DND-41 (cell line): Measurements from ENCODE around the gene ATP23.

ENCODE experiments used
- ATAC-seq: fragments of 200-7000 bp; cut with Tn5 transposase; 3 replicates; pipeline ENCODE4 v1.9.1; 2021; ENCODE audit warnings: low read depth; ENCODE audit not compliant: insufficient read depth
- DNase-seq: peaks from one replicate; pipeline ENCODE4 v3.0.0-alpha.2; 2020
- H2AFZ ChIP-seq: 2 replicates; pipeline ENCODE4 v1.6.0; 2012; ENCODE audit warnings: low read depth, low read length
- H3K27ac ChIP-seq: 2 replicates; pipeline ENCODE4 v1.5.1; 2012; ENCODE audit warnings: low read length, inconsistent platforms
- H3K27me3 ChIP-seq: fragments of 200-600 bp; sonication (generic); 2 replicates; pipeline ENCODE4 v1.6.0; 2012; ENCODE audit warnings: low read length, mild to moderate bottlenecking, inconsistent platforms; ENCODE audit not compliant: insufficient read depth, poor library complexity
- H3K36me3 ChIP-seq: 2 replicates; pipeline ENCODE4 v1.5.1; 2012; ENCODE audit warnings: low read length, inconsistent platforms; ENCODE audit not compliant: insufficient read depth
- H3K4me1 ChIP-seq: 2 replicates; pipeline ENCODE4 v1.5.1; 2012; ENCODE audit warnings: mild to moderate bottlenecking, low read length; ENCODE audit not compliant: insufficient read depth
- H3K4me2 ChIP-seq: 2 replicates; pipeline ENCODE4 v1.6.0; 2012; ENCODE audit warnings: mild to moderate bottlenecking, moderate library complexity, low read length, inconsistent platforms; ENCODE audit not compliant: insufficient read depth
- H3K4me3 ChIP-seq, 2 experiments: fragments of 200-600 bp in 1 of 2; shearing (Covaris generic) in 1 of 2; 2 replicates each; pipeline ENCODE4 v1.5.1; 2012 to 2016; ENCODE audit warnings: inconsistent platforms in 2 of 2, low read length in 2 of 2, mild to moderate bottlenecking in 2 of 2, low read depth in 1 of 2, moderate library complexity in 1 of 2
- H3K79me2 ChIP-seq: 2 replicates; pipeline ENCODE4 v1.6.0; 2012; ENCODE audit warnings: low read length, inconsistent platforms; ENCODE audit not compliant: insufficient read depth
- H3K9ac ChIP-seq: 2 replicates; pipeline ENCODE4 v1.6.0; 2012; ENCODE audit warnings: low read depth, mild to moderate bottlenecking, inconsistent platforms, low read length, moderate library complexity
- H3K9me3 ChIP-seq: 2 replicates; pipeline ENCODE4 v1.5.1; 2012; ENCODE audit warnings: low read length, moderate library complexity, mild to moderate bottlenecking, inconsistent platforms; ENCODE audit not compliant: insufficient read depth, severe bottlenecking
- H4K20me1 ChIP-seq: 2 replicates; pipeline ENCODE4 v1.6.0; 2012; ENCODE audit warnings: low read length; ENCODE audit not compliant: insufficient read depth
- EZH2 ChIP-seq: IDR thresholded peaks from 3 replicates; pipeline ENCODE4 v1.6.1; 2012; ENCODE audit warnings: borderline replicate concordance, low read depth, mild to moderate bottlenecking, moderate library complexity, low read length, inconsistent platforms; ENCODE audit not compliant: severe bottlenecking
- TF ChIP-seq, protein P1 (sequence below): IDR thresholded peaks from 2 replicates; pipeline ENCODE4 v1.5.1; 2012; ENCODE audit warnings: borderline replicate concordance, low read length, moderate library complexity, mild to moderate bottlenecking; ENCODE audit not compliant: poor library complexity, severe bottlenecking; ENCODE audit errors: extremely low read depth

ATP23 gene

GRCh38 chr12:57894399-57895292 lies 46.7 kb upstream of the ATP23 start:
- H3K27me3 ChIP-seq, result peaks cover 30% of the 10 kb centered on the region
- H3K9me3 ChIP-seq, result no peaks in the 10 kb centered on the region
- H2AFZ ChIP-seq, result no peak overlapping the region
- TF ChIP-seq, protein P1, sequence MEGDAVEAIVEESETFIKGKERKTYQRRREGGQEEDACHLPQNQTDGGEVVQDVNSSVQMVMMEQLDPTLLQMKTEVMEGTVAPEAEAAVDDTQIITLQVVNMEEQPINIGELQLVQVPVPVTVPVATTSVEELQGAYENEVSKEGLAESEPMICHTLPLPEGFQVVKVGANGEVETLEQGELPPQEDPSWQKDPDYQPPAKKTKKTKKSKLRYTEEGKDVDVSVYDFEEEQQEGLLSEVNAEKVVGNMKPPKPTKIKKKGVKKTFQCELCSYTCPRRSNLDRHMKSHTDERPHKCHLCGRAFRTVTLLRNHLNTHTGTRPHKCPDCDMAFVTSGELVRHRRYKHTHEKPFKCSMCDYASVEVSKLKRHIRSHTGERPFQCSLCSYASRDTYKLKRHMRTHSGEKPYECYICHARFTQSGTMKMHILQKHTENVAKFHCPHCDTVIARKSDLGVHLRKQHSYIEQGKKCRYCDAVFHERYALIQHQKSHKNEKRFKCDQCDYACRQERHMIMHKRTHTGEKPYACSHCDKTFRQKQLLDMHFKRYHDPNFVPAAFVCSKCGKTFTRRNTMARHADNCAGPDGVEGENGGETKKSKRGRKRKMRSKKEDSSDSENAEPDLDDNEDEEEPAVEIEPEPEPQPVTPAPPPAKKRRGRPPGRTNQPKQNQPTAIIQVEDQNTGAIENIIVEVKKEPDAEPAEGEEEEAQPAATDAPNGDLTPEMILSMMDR, result no peak
- no peak for TF ChIP-seq EZH2
- H3K36me3 ChIP-seq, result no peaks in the 10 kb centered on the region
- H3K4me1 ChIP-seq, result peaks cover 14% of the 10 kb centered on the region
- no peaks in the 10 kb centered on the region for H4K20me1 ChIP-seq
- no peak overlapping the region for H3K4me3 ChIP-seq
- DNase-seq (no peak), ATAC-seq (no peak)
- H3K9ac ChIP-seq, result no peak overlapping the region
- H3K27ac ChIP-seq, result no peak overlapping the region
- H3K4me2 ChIP-seq, result no peak overlapping the region
- H3K79me2 ChIP-seq, result no peaks in the 10 kb centered on the region

DNA sequence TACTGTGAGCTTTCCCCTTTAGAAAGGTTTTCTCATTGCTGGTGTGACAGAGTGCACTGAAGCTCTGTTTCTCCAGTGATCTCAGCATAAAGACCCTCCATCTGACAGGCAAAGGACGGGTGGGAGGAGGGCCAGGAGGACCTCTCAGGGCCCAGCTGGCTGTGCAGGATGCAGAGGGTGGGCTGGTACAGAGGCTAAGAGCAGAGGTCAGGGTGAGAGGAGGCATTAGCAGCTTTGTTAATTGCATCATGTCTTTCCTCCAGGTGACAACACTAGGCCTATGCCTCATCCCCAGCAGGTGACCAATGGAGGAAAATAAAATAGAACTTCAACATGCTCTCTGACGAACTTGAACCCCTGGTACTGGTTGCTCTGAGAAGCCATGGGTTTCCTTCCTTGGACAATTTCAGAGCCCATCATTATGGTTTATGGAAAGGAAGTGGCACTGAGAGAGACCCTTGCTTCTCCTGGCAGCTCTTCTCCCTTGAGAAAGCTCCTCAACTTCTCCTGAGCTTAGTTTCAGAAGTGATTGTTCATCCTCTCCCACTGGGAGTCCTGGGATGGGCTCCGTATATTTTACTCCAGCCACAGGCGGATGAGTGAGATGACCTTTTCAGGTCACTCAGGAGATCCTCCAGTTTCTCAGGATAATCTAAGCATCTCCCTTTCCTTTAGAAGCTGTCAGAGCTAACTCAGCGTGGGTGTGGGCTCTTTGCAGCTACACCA lies 45.8 kb upstream of the ATP23 start:
- peaks cover 14% of the 10 kb centered on the region for H3K4me1 ChIP-seq
- no peak overlapping the region for H3K4me3 ChIP-seq
- no peaks in the 10 kb centered on the region for H3K79me2 ChIP-seq
- no peaks in the 10 kb centered on the region for H3K36me3 ChIP-seq
- H3K27me3 ChIP-seq, result peaks cover 25% of the 10 kb centered on the region
- DNase-seq, result no peak
- no peak overlapping the region for H3K9ac ChIP-seq
- H3K27ac ChIP-seq, result no peak overlapping the region
- no peaks in the 10 kb centered on the region for H3K9me3 ChIP-seq
- no peak for ATAC-seq
- H2AFZ ChIP-seq, result no peak overlapping the region
- TF ChIP-seq, protein P1, result no peak
- no peak for TF ChIP-seq EZH2
- no peaks in the 10 kb centered on the region for H4K20me1 ChIP-seq
- no peak overlapping the region for H3K4me2 ChIP-seq

DNA sequence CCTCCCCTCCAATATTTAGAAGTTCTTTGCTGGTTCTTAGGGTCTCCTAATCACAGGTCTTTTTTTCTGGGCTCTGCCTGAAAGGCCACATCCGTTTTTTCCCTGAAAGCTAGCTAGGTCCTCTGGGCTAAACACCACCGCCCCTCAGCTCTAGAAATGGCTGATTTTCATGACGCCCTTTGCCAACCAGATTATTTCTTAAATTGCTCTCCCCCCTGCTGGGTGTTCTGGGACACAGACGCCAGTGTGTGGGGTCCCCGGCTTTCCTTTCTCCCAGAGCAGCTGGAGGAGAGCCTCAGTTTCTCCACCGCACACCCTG lies 45.3 kb upstream of the ATP23 start:
- no peak overlapping the region for H3K27ac ChIP-seq
- H3K4me3 ChIP-seq, result no peak overlapping the region
- no peak for DNase-seq
- H3K9me3 ChIP-seq, result no peaks in the 10 kb centered on the region
- no peak for ATAC-seq
- no peak overlapping the region for H3K9ac ChIP-seq
- TF ChIP-seq EZH2, result no peak
- TF ChIP-seq, protein P1, result no peak
- peaks cover 23% of the 10 kb centered on the region for H3K27me3 ChIP-seq
- no peaks in the 10 kb centered on the region for H4K20me1 ChIP-seq
- peaks cover 14% of the 10 kb centered on the region for H3K4me1 ChIP-seq
- no peak overlapping the region for H2AFZ ChIP-seq
- no peak overlapping the region for H3K4me2 ChIP-seq
- H3K36me3 ChIP-seq, result no peaks in the 10 kb centered on the region
- H3K79me2 ChIP-seq, result no peaks in the 10 kb centered on the region
